ENCODE measurements around the gene TEX9.

DNA sequence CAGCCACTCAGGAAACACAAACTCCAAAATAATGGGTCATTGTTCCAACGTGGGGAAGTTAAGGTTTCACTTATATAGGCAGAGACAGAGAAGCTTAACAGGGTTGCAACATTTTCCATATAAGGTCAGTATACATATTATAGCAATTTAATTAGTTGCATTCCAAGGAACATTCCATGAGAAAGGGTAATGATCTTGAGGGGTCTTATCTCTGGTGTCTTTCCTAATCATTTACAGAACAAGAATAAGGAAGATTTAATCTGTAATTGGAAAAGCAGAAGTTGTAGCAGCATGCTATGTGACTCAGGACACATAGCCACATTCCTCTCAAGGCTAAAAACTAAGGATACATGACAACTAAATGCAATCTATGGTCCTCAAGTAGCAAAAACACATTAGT is 94.8 kb downstream of the TEX9 start:
- TF ChIP-seq, protein P1, sequence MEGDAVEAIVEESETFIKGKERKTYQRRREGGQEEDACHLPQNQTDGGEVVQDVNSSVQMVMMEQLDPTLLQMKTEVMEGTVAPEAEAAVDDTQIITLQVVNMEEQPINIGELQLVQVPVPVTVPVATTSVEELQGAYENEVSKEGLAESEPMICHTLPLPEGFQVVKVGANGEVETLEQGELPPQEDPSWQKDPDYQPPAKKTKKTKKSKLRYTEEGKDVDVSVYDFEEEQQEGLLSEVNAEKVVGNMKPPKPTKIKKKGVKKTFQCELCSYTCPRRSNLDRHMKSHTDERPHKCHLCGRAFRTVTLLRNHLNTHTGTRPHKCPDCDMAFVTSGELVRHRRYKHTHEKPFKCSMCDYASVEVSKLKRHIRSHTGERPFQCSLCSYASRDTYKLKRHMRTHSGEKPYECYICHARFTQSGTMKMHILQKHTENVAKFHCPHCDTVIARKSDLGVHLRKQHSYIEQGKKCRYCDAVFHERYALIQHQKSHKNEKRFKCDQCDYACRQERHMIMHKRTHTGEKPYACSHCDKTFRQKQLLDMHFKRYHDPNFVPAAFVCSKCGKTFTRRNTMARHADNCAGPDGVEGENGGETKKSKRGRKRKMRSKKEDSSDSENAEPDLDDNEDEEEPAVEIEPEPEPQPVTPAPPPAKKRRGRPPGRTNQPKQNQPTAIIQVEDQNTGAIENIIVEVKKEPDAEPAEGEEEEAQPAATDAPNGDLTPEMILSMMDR (IDR thresholded peaks at IDR 0.05): no peak
- TF ChIP-seq POLR2A (IDR thresholded peaks at IDR 0.05): no peak

All from Peyer's patch (tissue), 4 donors.